ENCODE data around the gene ACSBG1.

The ACSBG1 gene

GRCh38 chr15:78220713-78221112 lies 13.7 kb downstream of the ACSBG1 start:
- peak; percentile 20 for DNase-seq

- DNase-seq, result no peak
These were observed 17.9 kb downstream of the ACSBG1 start for GRCh38 chr15:78216276-78217104.

- no peak for DNase-seq
These were observed 20.4 kb downstream of the ACSBG1 start for GRCh38 chr15:78213956-78214355.

- no peak for DNase-seq
These were observed 21.0 kb downstream of the ACSBG1 start for GRCh38 chr15:78213425-78213750.

GRCh38 chr15:78212546-78213424 lies 21.6 kb downstream of the ACSBG1 start:
- peak; percentile 83 for DNase-seq

GRCh38 chr15:78212008-78212407 lies 22.4 kb downstream of the ACSBG1 start:
- DNase-seq, result no peak

- no peak for DNase-seq
These were observed 23.0 kb downstream of the ACSBG1 start for GRCh38 chr15:78211189-78211921.

GRCh38 chr15:78210349-78210717 lies 24.0 kb downstream of the ACSBG1 start:
- no peak for DNase-seq

- no peak for DNase-seq
These were observed 24.6 kb downstream of the ACSBG1 start for GRCh38 chr15:78209646-78210348.

- no peak for DNase-seq
These were observed 25.3 kb downstream of the ACSBG1 start for GRCh38 chr15:78208887-78209645.

- no peak for DNase-seq
These were observed 26.0 kb downstream of the ACSBG1 start for GRCh38 chr15:78208341-78208844.

GRCh38 chr15:78207641-78208340 lies 26.6 kb downstream of the ACSBG1 start:
- DNase-seq, result no peak

- no peak for DNase-seq
These were observed 27.3 kb downstream of the ACSBG1 start for GRCh38 chr15:78207110-78207458.

- peak; percentile 59 for DNase-seq
These were observed 27.8 kb downstream of the ACSBG1 start for GRCh38 chr15:78206326-78207109.

GRCh38 chr15:78205856-78206255 lies 28.5 kb downstream of the ACSBG1 start:
- DNase-seq, result no peak

- no peak for DNase-seq
These were observed 29.0 kb downstream of the ACSBG1 start for GRCh38 chr15:78205337-78205736.

- no peak for DNase-seq
These were observed 29.7 kb downstream of the ACSBG1 start for GRCh38 chr15:78204351-78205309.

- DNase-seq, result no peak
These were observed 30.8 kb downstream of the ACSBG1 start for GRCh38 chr15:78203346-78204225.
